Omental fat pad (tissue), 4 donors: ENCODE data around the gene TMIGD1. TPM values are rescaled to one million over a fixed set of nuclear protein-coding genes. Genes with fewer than 3 reads are reported as not detected.

Source experiments
- ATAC-seq: fragments of 150-250 bp; one replicate; pipeline ENCODE4 v1.9.1; 2016; ENCODE audit warnings: mild to moderate bottlenecking, moderate library complexity; ENCODE audit not compliant: low FRiP score
- DNase-seq: peaks from one replicate; pipeline ENCODE4 v3.0.0-alpha.2; 2019; ENCODE audit warnings: low spot score
- CTCF ChIP-seq, 3 donors: fragments of 450-650 bp; IDR thresholded peaks; one replicate each; pipeline ENCODE4 v1.5.1; 2016 to 2017; ENCODE audit warnings: antibody characterized with exemption in 3 of 3, mild to moderate bottlenecking in 3 of 3, moderate library complexity in 2 of 3
- total RNA-seq, 4 donors: library from RNA; depleted of rRNA; stranded (reverse); fragments of >200 nt; gene quantifications; one replicate each; pipeline ENCODE4 v1.1.0, GENCODE V29; 2016

TMIGD1 gene
- total RNA-seq, 4 donors from 2014 or later = not detected

- no peak for DNase-seq
- ATAC-seq = no peak
- no peak for TF ChIP-seq CTCF (IDR thresholded peaks at IDR 0.05)
These were observed 7.9 kb upstream of the TMIGD1 start for GRCh38 chr17:30341703-30342249.

- TF ChIP-seq CTCF (IDR thresholded peaks at IDR 0.05) = no peak
- DNase-seq (no peak), ATAC-seq (no peak)
These were observed 7.0 kb upstream of the TMIGD1 start for GRCh38 chr17:30340801-30341356.

- DNase-seq (no peak), ATAC-seq (no peak)
- TF ChIP-seq CTCF (IDR thresholded peaks at IDR 0.05) = no peak
These were observed 5.2 kb upstream of the TMIGD1 start for GRCh38 chr17:30339086-30339485.

GRCh38 chr17:30337393-30337999, 3.6 kb upstream of the TMIGD1 start:
- no peak for DNase-seq
- ATAC-seq = no peak
- TF ChIP-seq CTCF (IDR thresholded peaks at IDR 0.05) = no peak

GRCh38 chr17:30336369-30337171, 2.7 kb upstream of the TMIGD1 start:
- peak in 1 of 3 donors; percentile 38 for TF ChIP-seq CTCF (IDR thresholded peaks at IDR 0.05)
- ATAC-seq (no peak), DNase-seq (no peak)

- no peak for TF ChIP-seq CTCF (IDR thresholded peaks at IDR 0.05)
- ATAC-seq (no peak), DNase-seq (no peak)
These were observed 564 bp upstream of the TMIGD1 start for GRCh38 chr17:30334421-30334820.
